Measurements from ENCODE around the gene TASP1. TPM values are rescaled to one million over a fixed set of nuclear protein-coding genes. Genes with fewer than 3 reads are reported as not detected.
"Not testable (repeated sequence)": the region's sequence is repeated elsewhere in the genome, so short reads cannot be mapped to it uniquely, and the experiment has no call there.

Gene TASP1
- total RNA-seq, 6 experiments from 2014 or later = 2.5 to 6.1 (median 4.3) TPM

GRCh38 chr20:13392391-13392790 is 246.3 kb downstream of the TASP1 start:
- Histone ChIP-seq H3K36me3 (no peaks in the 10 kb centered on the region), H3K4me1 (no peaks in the 10 kb centered on the region), H3K27me3 (no peaks in the 10 kb centered on the region), H3K9me3 (no peaks in the 10 kb centered on the region), H3K4me3 (no peak overlapping the region), H3K27ac (no peak overlapping the region)
- no peak for DNase-seq
- TF ChIP-seq POLR2A (IDR thresholded peaks at IDR 0.05) = no peak
- TF ChIP-seq CTCF (IDR thresholded peaks at IDR 0.05) = no peak
- ATAC-seq = no peak
- intact Hi-C loops (cut with DNase I) = no loop called here
- 97% methylated on average over 3 of the region's 5 CpGs for WGBS (ENCODE audit: insufficient coverage, low coverage, low lambda C conversion rate, missing lambda C conversion rate)

- WGBS (ENCODE audit: insufficient coverage, low coverage, low lambda C conversion rate, missing lambda C conversion rate) = 96% methylated on average over 3 of the region's 3 CpGs
- no peak for ATAC-seq
- H3K27ac ChIP-seq = no peak overlapping the region
Measured at GRCh38 chr20:13389115-13389514, 249.6 kb downstream of the TASP1 start.

GRCh38 chr20:13384132-13384531 is 254.6 kb downstream of the TASP1 start:
- ATAC-seq (no peak), DNase-seq (no peak)
- Histone ChIP-seq H3K27me3 (no peaks in the 10 kb centered on the region), H3K9me3 (no peaks in the 10 kb centered on the region), H3K4me3 (no peak overlapping the region), H3K4me1 (no peaks in the 10 kb centered on the region), H3K36me3 (no peaks in the 10 kb centered on the region), H3K27ac (no peak overlapping the region)
- TF ChIP-seq POLR2A (IDR thresholded peaks at IDR 0.05) = no peak
- TF ChIP-seq CTCF (IDR thresholded peaks at IDR 0.05) = no peak
- 100% methylated on average over 1 of the region's 2 CpGs for WGBS (ENCODE audit: insufficient coverage, low coverage, low lambda C conversion rate, missing lambda C conversion rate)
- intact Hi-C loops (cut with DNase I) = no loop called here

More at GRCh38 chr20:13389115-13389514, 249.6 kb downstream of the TASP1 start:
- no peaks in the 10 kb centered on the region for H3K4me1 ChIP-seq
- TF ChIP-seq CTCF (IDR thresholded peaks at IDR 0.05) = no peak
- no peak for TF ChIP-seq POLR2A (IDR thresholded peaks at IDR 0.05)
- no peaks in the 10 kb centered on the region for H3K27me3 ChIP-seq
- intact Hi-C loops (cut with DNase I) = no loop called here
- no peaks in the 10 kb centered on the region for H3K9me3 ChIP-seq
- DNase-seq = no peak
- H3K36me3 ChIP-seq = no peaks in the 10 kb centered on the region
- no peak overlapping the region for H3K4me3 ChIP-seq

DNA sequence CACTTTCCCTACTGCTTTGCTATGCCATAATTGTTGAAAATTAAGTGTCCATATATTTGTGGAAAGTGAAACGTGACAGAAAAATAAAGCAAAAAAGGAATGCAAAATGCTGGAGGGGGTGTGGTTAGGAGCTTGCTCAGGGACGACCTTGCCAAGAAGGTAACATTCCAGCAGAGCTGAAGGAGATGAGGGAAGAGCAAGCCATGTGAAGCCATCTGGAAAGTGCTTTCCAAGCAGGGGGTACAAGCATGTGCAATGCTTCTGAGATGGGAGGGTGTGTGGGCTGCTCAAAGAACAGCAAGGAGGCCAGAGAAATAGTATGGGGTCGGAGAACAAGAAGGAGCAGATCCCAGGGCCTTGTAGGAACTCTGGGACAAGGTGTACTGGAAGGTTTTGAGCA is 255.9 kb downstream of the TASP1 start:
- intact Hi-C loops (cut with DNase I) = no loop called here
- ATAC-seq = no peak
- WGBS (ENCODE audit: insufficient coverage, low coverage, low lambda C conversion rate, missing lambda C conversion rate) = 91% methylated on average over 3 of the region's 3 CpGs
- Histone ChIP-seq H3K9me3 (no peaks in the 10 kb centered on the region), H3K27me3 (no peaks in the 10 kb centered on the region), H3K4me1 (no peaks in the 10 kb centered on the region), H3K36me3 (no peaks in the 10 kb centered on the region), H3K4me3 (no peak overlapping the region), H3K27ac (no peak overlapping the region)
- DNase-seq = no peak
- TF ChIP-seq CTCF (IDR thresholded peaks at IDR 0.05) = no peak
- no peak for TF ChIP-seq POLR2A (IDR thresholded peaks at IDR 0.05)

DNA sequence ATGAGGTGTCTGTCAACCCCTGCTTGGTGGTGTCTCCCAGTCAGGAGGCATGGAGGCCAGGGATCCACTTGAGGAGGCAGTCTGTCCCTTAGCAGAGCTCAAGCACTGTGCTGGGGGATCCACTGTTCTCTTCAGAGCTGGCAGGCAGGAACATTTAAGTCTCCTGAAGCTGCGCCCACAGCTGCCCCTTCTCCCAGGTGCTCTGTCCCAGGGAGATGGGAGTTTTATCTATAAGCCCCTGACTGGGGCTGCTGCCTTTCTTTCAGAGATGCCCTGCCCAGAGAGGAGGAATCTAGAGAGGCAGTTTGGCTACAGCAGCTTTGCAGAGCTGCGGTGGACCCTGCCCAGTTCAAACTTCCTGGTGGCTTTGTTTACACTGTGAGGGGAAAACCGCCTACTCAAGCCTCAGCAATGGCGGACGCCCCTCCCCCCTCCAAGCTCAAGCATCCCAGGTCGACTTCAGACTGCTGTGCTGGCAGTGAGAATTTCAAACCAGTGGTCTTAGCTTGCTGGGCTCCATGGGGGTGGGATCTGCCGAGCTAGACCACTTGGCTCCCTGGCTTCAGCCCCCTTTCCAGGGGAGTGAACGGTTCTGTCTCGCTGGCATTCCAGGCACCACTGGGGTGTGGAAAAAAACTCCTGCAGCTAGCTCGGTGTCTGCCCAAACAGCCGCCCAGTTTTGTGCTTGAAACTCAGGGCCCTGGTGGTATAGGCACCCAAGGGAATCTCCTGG is 258.1 kb downstream of the TASP1 start:
- H3K9me3 ChIP-seq; H3K27ac ChIP-seq; DNase-seq; H3K36me3 ChIP-seq; ATAC-seq; H3K4me3 ChIP-seq; H3K27me3 ChIP-seq; H3K4me1 ChIP-seq; intact Hi-C loops (cut with DNase I): not testable (repeated sequence)
- WGBS (ENCODE audit: insufficient coverage, low coverage, low lambda C conversion rate, missing lambda C conversion rate) = no CpG with 5 or more reads among the region's 11 CpGs
